ENCODE data around the gene TNFRSF25. TPM values are rescaled to one million over a fixed set of nuclear protein-coding genes. Genes with fewer than 3 reads are reported as not detected.
"Not testable (repeated sequence)": the region's sequence is repeated elsewhere in the genome, so short reads cannot be mapped to it uniquely, and the experiment has no call there.

The TNFRSF25 gene
- total and polyA plus RNA-seq, 8 donors, result 5.6 to 34.8 (median 23.3) TPM

DNA sequence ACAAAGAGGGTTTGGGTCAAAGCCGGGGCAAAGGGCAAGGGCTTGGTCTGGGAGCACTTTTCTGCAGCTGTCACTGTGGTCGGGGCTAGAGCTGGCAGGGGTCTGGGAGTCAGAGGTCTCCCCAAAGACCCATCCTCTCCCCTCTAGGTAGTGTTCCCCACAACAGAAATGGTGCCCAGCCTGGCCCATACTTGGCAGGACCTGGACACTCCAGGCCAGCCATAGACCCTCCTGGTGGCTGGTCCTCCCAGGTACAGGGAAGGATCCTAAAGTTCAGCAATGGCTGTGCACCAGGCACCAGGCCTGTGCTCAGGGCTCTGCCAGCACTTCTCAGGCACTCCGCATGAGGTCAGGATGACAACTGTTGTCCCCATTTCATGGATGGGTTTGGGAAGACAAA lies 30.4 kb downstream of the TNFRSF25 start:
- no peaks in the 10 kb centered on the region for H3K9me3 ChIP-seq
- TF ChIP-seq, protein P1, sequence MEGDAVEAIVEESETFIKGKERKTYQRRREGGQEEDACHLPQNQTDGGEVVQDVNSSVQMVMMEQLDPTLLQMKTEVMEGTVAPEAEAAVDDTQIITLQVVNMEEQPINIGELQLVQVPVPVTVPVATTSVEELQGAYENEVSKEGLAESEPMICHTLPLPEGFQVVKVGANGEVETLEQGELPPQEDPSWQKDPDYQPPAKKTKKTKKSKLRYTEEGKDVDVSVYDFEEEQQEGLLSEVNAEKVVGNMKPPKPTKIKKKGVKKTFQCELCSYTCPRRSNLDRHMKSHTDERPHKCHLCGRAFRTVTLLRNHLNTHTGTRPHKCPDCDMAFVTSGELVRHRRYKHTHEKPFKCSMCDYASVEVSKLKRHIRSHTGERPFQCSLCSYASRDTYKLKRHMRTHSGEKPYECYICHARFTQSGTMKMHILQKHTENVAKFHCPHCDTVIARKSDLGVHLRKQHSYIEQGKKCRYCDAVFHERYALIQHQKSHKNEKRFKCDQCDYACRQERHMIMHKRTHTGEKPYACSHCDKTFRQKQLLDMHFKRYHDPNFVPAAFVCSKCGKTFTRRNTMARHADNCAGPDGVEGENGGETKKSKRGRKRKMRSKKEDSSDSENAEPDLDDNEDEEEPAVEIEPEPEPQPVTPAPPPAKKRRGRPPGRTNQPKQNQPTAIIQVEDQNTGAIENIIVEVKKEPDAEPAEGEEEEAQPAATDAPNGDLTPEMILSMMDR (IDR thresholded peaks at IDR 0.05), result no peak
- ATAC-seq (no peak), DNase-seq (no peak)
- intact Hi-C loops (cut with DNase I), result no loop called here
- no peak overlapping the region for H3K27ac ChIP-seq
- H3K27me3 ChIP-seq, result peaks cover 0 to 64% of the 10 kb centered on the region in 2 donors
- H3K36me3 ChIP-seq, result no peaks in the 10 kb centered on the region
- H3K4me1 ChIP-seq, result peaks cover 0 to 6% of the 10 kb centered on the region in 2 donors
- no peak overlapping the region for H3K4me3 ChIP-seq

DNA sequence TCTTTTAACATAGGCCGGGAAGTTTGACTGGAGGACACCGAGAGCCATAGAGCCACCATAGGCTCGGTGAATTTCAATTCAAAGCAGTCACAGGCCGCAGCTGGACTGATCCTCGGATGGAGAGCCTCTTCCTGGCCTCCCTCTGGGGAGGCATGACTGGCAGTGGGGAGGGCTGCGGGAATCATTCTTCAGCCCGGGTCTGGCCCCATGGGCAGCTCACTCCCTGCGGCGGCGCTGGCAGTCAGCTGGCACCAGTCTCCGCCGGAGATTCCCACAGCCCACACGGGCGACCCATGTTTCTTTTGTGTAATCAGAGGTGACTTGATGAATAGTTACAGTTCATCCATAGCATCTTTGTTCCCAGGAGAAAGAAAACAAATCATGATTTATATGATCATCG lies 30.8 kb downstream of the TNFRSF25 start:
- Histone ChIP-seq H3K36me3 (no peaks in the 10 kb centered on the region), H3K27me3 (peaks cover 0 to 64% of the 10 kb centered on the region in 2 donors), H3K4me3 (no peak overlapping the region), H3K27ac (no peak overlapping the region), H3K9me3 (no peaks in the 10 kb centered on the region), H3K4me1 (peaks cover 0 to 3% of the 10 kb centered on the region in 2 donors)
- DNase-seq, result no peak
- TF ChIP-seq, protein P1 (IDR thresholded peaks at IDR 0.05), result no peak
- intact Hi-C loops (cut with DNase I), result no loop called here
- no peak for ATAC-seq

DNA sequence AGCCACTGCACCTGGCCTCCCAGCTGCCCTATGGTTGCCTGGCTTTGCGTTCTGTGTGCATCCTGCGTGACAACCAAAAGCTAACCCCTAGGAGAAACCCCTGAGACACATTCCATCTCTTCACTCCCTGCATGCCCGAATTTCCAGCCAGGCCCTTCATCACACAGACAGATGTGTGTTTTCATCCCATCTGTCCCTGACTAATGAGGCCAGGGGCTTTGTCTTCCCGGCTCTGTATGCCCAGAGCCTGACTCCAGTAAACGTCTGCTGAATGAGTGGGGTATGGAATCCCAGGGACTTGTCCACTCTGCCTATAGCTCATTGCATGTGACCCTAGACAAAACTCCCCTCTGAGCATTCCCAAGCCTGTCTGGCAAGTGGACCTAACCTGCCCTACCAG lies 31.8 kb downstream of the TNFRSF25 start:
- no peaks in the 10 kb centered on the region for H3K4me1 ChIP-seq
- H3K4me3 ChIP-seq, result no peak overlapping the region
- DNase-seq (no peak), ATAC-seq (no peak)
- no peaks in the 10 kb centered on the region for H3K9me3 ChIP-seq
- peaks cover 0 to 64% of the 10 kb centered on the region in 2 donors for H3K27me3 ChIP-seq
- TF ChIP-seq, protein P1 (IDR thresholded peaks at IDR 0.05), result no peak
- intact Hi-C loops (cut with DNase I), result no loop called here
- H3K27ac ChIP-seq, result no peak overlapping the region
- no peaks in the 10 kb centered on the region for H3K36me3 ChIP-seq

DNA sequence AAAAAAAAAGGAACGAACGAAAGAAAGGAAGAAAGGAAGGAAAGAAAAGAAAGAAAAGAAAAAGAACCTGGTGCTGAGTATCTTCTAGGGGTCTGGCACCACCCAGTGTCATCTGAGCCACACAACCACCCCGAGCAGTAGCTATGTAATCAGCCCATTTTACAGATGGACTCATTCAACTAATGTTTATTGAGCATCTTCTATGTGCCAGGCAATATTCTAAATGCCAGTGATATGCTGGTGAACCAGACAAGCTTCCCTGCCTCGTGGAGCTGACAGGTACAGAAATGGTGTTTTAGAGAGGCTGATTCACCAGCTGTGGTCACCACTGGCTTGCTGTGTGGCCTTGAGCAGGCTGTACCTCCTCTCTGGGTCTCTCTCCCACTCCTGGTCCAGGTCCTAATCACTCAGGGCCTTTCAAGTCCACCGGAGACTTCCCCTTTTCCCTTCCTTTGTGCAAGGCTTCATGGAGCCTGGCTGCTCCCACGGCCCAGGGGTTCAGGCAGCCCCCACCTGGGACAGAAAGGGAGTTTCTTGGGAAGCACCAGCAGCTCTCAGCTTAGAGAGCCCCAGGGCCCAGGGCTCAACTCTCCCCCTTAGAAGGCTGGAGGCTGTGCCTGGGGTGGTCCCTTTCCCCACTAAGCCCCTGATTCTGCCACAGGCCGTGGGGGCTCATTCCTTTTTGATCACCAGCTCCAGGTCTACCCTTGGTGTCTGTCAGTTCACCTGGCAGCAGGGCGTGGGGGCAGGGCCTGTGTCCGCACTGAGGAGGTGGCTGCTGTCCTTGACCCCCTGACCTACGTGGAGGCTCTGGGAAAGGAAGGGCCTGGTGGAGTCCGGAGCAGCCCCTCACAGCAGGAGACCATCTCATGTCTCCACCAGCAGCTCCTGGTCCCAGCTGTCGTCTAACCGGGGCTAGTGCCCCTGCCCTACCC lies 34.1 kb downstream of the TNFRSF25 start:
- DNase-seq, result peak in 1 of 4 donors; percentile 65
- ATAC-seq; H3K27ac ChIP-seq; intact Hi-C loops (cut with DNase I); H3K36me3 ChIP-seq; H3K4me1 ChIP-seq; H3K9me3 ChIP-seq; H3K4me3 ChIP-seq: not testable (repeated sequence)
- H3K27me3 ChIP-seq, result peaks cover 0 to 64% of the 10 kb centered on the region in 2 donors

DNA sequence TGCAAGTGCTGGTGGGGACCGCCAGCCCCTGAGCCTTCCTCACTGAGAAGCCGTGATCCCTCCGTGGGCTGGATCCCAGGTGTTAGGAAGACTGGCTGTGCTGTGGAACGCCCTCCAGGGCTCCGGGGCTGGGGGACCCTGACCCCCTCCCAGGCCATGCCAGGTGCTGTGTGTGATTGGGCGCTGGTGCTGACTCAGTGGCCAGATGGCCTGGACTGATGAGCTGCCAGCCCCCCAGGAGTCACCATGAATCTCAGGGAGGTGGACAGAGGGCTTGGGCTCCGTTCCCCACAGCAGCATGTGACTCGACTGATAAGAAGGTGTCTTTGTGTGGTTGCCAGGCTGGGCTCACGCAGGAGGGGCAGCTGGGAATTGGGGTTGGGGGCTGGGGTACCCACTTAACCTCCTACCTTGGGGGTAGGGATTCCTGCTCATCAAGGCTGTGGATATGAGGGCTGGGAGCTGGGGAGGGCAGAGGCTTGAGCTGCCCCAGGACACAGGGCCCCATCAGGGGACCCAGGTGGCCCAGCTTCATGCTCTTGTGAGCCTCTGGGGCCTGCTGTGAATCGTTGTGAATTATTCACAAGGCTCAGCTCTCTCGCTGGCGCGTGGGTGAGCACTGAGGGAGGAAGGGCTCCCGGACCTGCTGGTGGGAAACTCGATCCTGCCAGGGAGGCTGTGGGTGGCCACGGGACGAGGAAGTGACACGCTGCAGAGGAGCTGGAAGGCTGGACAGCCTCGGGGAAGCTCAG lies 36.1 kb downstream of the TNFRSF25 start:
- intact Hi-C loops (cut with DNase I); H3K36me3 ChIP-seq; ATAC-seq; H3K9me3 ChIP-seq; H3K4me3 ChIP-seq; DNase-seq; H3K4me1 ChIP-seq; H3K27ac ChIP-seq: not testable (repeated sequence)
- H3K27me3 ChIP-seq, result peaks cover 18 to 77% of the 10 kb centered on the region in 2 donors

DNA sequence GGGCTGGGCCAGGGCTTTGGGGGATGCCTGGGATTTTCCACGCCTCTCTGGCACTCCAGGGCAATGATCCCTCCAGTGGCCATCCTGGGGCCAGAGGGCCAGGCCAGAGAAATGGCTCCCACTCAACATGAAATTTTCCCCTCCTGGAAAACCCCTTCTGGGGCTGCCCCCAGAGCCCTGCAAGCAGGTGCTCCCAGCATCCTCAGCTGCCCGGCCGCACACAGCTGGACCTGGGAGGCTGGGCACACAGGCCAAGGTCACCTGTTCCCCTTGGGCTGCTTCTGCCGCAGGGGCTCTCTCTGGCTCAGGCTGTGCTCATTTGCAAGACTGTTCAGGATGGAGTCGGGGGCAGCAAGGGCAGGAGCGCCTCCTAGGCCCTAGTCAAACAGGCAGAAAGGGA lies 37.5 kb downstream of the TNFRSF25 start:
- Histone ChIP-seq H3K27me3 (peaks cover 32 to 86% of the 10 kb centered on the region in 2 donors), H3K4me1 (peaks cover 5 to 19% of the 10 kb centered on the region in 2 donors)
- ATAC-seq; DNase-seq; H3K4me3 ChIP-seq; intact Hi-C loops (cut with DNase I); H3K36me3 ChIP-seq; H3K9me3 ChIP-seq; H3K27ac ChIP-seq: not testable (repeated sequence)

All from left lung (tissue), 10 donors.